ENCODE measurements around the gene PATE1. TPM values are rescaled to one million over a fixed set of nuclear protein-coding genes. Genes with fewer than 3 reads are reported as not detected.

Gene PATE1
- total and polyA plus RNA-seq, 7 donors: not detected

DNA sequence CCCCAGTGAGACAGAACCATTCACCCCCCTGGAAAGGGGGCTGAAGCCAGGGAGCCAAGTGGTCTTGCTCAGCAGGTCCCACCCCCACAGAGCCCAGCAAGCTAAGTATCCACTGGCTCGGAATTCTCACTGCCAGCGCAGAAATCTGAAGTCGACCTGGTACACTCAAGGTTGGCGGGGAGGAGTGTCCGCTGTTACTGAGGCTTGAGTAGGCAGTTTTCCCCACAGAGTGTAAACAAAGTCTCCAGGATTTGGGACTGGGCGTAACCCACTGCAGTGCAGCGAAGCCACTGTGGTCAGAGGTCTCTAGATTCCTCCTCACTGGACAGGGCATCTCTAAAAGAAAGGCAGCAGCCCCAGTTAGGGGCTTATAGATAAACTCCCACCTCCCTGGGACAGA, 10.0 kb downstream of the PATE1 start:
- Histone ChIP-seq H3K27ac (no peak overlapping the region), H3K4me3 (no peak overlapping the region), H3K9me3 (no peaks in the 10 kb centered on the region), H3K27me3 (no peaks in the 10 kb centered on the region), H3K36me3 (no peaks in the 10 kb centered on the region), H3K4me1 (no peaks in the 10 kb centered on the region)
- intact Hi-C loops (cut with DNase I): no loop called here
- TF ChIP-seq POLR2AphosphoS5 (IDR thresholded peaks at IDR 0.05): no peak
- no peak for TF ChIP-seq EP300 (IDR thresholded peaks at IDR 0.05)
- no peak for TF ChIP-seq POLR2A (IDR thresholded peaks at IDR 0.05)
- TF ChIP-seq, protein P1, sequence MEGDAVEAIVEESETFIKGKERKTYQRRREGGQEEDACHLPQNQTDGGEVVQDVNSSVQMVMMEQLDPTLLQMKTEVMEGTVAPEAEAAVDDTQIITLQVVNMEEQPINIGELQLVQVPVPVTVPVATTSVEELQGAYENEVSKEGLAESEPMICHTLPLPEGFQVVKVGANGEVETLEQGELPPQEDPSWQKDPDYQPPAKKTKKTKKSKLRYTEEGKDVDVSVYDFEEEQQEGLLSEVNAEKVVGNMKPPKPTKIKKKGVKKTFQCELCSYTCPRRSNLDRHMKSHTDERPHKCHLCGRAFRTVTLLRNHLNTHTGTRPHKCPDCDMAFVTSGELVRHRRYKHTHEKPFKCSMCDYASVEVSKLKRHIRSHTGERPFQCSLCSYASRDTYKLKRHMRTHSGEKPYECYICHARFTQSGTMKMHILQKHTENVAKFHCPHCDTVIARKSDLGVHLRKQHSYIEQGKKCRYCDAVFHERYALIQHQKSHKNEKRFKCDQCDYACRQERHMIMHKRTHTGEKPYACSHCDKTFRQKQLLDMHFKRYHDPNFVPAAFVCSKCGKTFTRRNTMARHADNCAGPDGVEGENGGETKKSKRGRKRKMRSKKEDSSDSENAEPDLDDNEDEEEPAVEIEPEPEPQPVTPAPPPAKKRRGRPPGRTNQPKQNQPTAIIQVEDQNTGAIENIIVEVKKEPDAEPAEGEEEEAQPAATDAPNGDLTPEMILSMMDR (IDR thresholded peaks at IDR 0.05): no peak
- 54 to 75% methylated on average over 7 of the region's 7 CpGs for WGBS, 2 donors
- DNase-seq: no peak

DNA sequence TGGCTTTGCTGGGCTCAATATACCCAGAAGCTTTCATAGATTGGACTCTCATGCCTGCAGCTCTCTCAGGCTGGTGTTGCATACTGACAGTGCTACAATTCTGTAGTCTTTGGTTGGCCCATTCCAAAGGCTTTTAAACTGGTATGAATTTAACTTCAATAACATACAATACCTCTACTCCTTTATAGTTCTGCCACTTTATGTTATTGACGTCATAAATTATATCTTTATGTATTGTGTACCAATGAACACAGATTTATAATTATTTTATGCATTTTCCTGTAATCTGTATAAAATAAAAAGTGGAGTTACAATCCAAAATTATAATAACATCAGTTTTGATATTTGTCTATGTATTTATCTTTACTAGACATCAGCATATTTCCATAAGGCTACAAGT, 16.4 kb downstream of the PATE1 start:
- Histone ChIP-seq H3K4me3 (no peak overlapping the region), H3K27ac (no peak overlapping the region), H3K36me3 (no peaks in the 10 kb centered on the region), H3K4me1 (no peaks in the 10 kb centered on the region), H3K9me3 (no peaks in the 10 kb centered on the region), H3K27me3 (no peaks in the 10 kb centered on the region)
- TF ChIP-seq POLR2AphosphoS5 (IDR thresholded peaks at IDR 0.05) (no peak), EP300 (IDR thresholded peaks at IDR 0.05) (no peak)
- TF ChIP-seq, protein P1 (IDR thresholded peaks at IDR 0.05): no peak
- DNase-seq: no peak
- intact Hi-C loops (cut with DNase I): no loop called here
- WGBS, 2 donors: 36 to 81% methylated on average over 1 of the region's 1 CpG

DNA sequence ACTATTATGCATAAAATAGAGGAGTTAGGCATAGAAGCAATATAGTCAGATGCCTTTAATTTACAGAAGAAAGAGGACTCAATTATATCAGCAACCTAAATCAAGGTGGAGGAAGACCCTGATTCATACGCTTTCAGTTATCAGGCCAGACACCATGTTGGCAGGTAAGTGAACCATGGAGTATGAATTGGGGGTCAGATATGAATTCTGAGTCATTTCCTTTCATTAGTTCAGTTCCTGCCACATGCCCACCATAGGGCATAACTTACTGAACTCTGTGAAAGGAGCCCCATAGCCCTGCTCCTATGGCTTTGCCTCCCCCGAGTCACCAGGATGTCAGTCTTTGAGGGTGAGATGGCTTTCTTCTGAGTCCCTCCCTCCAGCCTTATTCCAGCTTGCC, 17.4 kb downstream of the PATE1 start:
- intact Hi-C loops (cut with DNase I): no loop called here
- H3K4me3 ChIP-seq: no peak overlapping the region
- no peak for DNase-seq
- no peaks in the 10 kb centered on the region for H3K36me3 ChIP-seq
- no peak for TF ChIP-seq POLR2A (IDR thresholded peaks at IDR 0.05)
- TF ChIP-seq POLR2AphosphoS5 (IDR thresholded peaks at IDR 0.05): no peak
- TF ChIP-seq EP300 (IDR thresholded peaks at IDR 0.05): no peak
- TF ChIP-seq, protein P1 (IDR thresholded peaks at IDR 0.05): no peak
- no peaks in the 10 kb centered on the region for H3K27me3 ChIP-seq
- no peak overlapping the region for H3K27ac ChIP-seq
- H3K9me3 ChIP-seq: no peaks in the 10 kb centered on the region
- no peaks in the 10 kb centered on the region for H3K4me1 ChIP-seq
- 92 to 93% methylated on average over 2 of the region's 2 CpGs for WGBS, 2 donors

DNA sequence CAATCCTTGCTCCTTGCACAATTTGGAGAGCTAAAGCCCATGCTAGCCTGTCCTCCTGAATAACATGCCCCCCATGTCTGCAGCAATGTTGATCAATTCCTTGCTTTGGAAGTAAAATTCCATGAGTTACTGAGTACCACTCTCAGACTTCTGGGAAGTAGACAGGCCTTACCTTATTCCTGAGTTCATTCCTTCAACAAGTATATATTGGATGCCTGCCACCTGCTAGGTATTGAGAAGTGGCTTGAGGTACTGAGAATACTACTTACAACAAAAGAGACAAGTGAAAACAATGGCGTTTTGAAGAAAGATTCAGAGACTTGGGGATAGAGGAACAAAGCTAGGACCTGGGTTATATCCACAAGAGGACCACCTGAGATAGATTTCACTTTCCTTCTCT, 20.2 kb downstream of the PATE1 start:
- Histone ChIP-seq H3K4me3 (no peak overlapping the region), H3K36me3 (no peaks in the 10 kb centered on the region)

More for the DNA sequence above, 20.2 kb downstream of the PATE1 start:
- TF ChIP-seq POLR2A (IDR thresholded peaks at IDR 0.05) (no peak), POLR2AphosphoS5 (IDR thresholded peaks at IDR 0.05) (no peak), EP300 (IDR thresholded peaks at IDR 0.05) (no peak)
- TF ChIP-seq, protein P1 (IDR thresholded peaks at IDR 0.05): no peak
- intact Hi-C loops (cut with DNase I): no loop called here
- Histone ChIP-seq H3K27me3 (no peaks in the 10 kb centered on the region), H3K27ac (no peak overlapping the region), H3K4me1 (no peaks in the 10 kb centered on the region), H3K9me3 (no peaks in the 10 kb centered on the region)
- 67 to 80% methylated on average over 1 of the region's 1 CpG for WGBS, 2 donors
- DNase-seq: no peak
